ENCODE data around the gene SMAP1. TPM values are rescaled to one million over a fixed set of nuclear protein-coding genes. Genes with fewer than 3 reads are reported as not detected.

SMAP1 gene
- total and polyA plus RNA-seq, 11 donors: 10.9 to 35.1 (median 29.9) TPM

- Histone ChIP-seq H3K4me3 (no peak overlapping the region), H3K36me3 (no peaks in the 10 kb centered on the region), H3K4me1 (peaks cover 0 to 31% (median 12%) of the 10 kb centered on the region in 12 donors), H3K27me3 (no peaks in the 10 kb centered on the region), H3K9me3 (no peaks in the 10 kb centered on the region), H3K27ac (peak overlapping the region in 10 of 12 donors; percentile 17 to 78 (median 64))
- ATAC-seq (peak in 3 of 4 donors; percentile 1 to 5 (median 2)), DNase-seq (peak in 1 of 5 donors; percentile 29)
- TF ChIP-seq POLR2A (IDR thresholded peaks at IDR 0.05) (no peak), CTCF (IDR thresholded peaks at IDR 0.05) (no peak)
- intact Hi-C loops (cut with DNase I): loop anchor here in 4 of 10 donors (10.0 kb wide), 2 partner anchors 99 to 249 kb away; partner anchors contain the start of genes FAM135A (in 3 of the 4) and SDHAF4 (in 1 of the 4)
- 64 to 71% (median 69%) methylated on average over 5 to 6 of the region's 6 CpGs for WGBS, 4 donors
Observed at GRCh38 chr6:70663881-70664466, 3.7 kb upstream of the SMAP1 start.

- Histone ChIP-seq H3K27ac (peak overlapping the region in 10 of 12 donors; percentile 88 to 99 (median 95)), H3K4me1 (peaks cover 0 to 51% (median 28%) of the 10 kb centered on the region in 12 donors), H3K36me3 (no peaks in the 10 kb centered on the region), H3K27me3 (no peaks in the 10 kb centered on the region), H3K9me3 (no peaks in the 10 kb centered on the region), H3K4me3 (peak overlapping the region in 5 of 12 donors; percentile 78 to 98 (median 96))
- TF ChIP-seq CTCF (IDR thresholded peaks at IDR 0.05) (no peak), POLR2A (IDR thresholded peaks at IDR 0.05) (no peak)
- DNase-seq (no peak), ATAC-seq (no peak)
- 89 to 94% (median 92%) methylated on average over 6 of the region's 6 CpGs for WGBS, 4 donors
- intact Hi-C loops (cut with DNase I): loop anchor here in 7 of 10 donors (2.0 to 10.0 kb wide), 5 partner anchors 99 to 254 kb away; partner anchors contain the start of genes SDHAF4 (in 5 of the 7) and FAM135A (in 4 of the 7)
Observed at GRCh38 chr6:70666706-70667105, 977 bp upstream of the SMAP1 start.

- WGBS, 4 donors: 8 to 13% (median 9%) methylated on average over 10 to 15 of the region's 15 CpGs
- no peaks in the 10 kb centered on the region for H3K27me3 ChIP-seq
- no peak for ATAC-seq
- H3K4me1 ChIP-seq: peaks cover 0 to 55% (median 31%) of the 10 kb centered on the region in 12 donors
- H3K9me3 ChIP-seq: no peaks in the 10 kb centered on the region
- H3K27ac ChIP-seq: peak overlapping the region; percentile 84 to 99 (median 95)
- H3K4me3 ChIP-seq: peak overlapping the region in 11 of 12 donors; percentile 68 to 98 (median 93)
- H3K36me3 ChIP-seq: no peaks in the 10 kb centered on the region
- intact Hi-C loops (cut with DNase I): loop anchor here in 7 of 10 donors (2.0 to 10.0 kb wide), 5 partner anchors 100 to 255 kb away; partner anchors contain the start of genes SDHAF4 (in 5 of the 7) and FAM135A (in 4 of the 7)
- TF ChIP-seq CTCF (IDR thresholded peaks at IDR 0.05) (no peak), POLR2A (IDR thresholded peaks at IDR 0.05) (no peak)
- DNase-seq: no peak
Observed at GRCh38 chr6:70667256-70667710, 400 bp upstream of the SMAP1 start.

GRCh38 chr6:70668499-70668812 lies 773 bp downstream of the SMAP1 start:
- 0 to 3% (median 1%) methylated on average over 7 to 8 of the region's 8 CpGs for WGBS, 4 donors
- H3K36me3 ChIP-seq: no peaks in the 10 kb centered on the region
- no peaks in the 10 kb centered on the region for H3K27me3 ChIP-seq
- no peaks in the 10 kb centered on the region for H3K9me3 ChIP-seq
- H3K4me1 ChIP-seq: peaks cover 0 to 65% (median 41%) of the 10 kb centered on the region in 12 donors
- no peak for DNase-seq
- H3K27ac ChIP-seq: peak overlapping the region; percentile 84 to 99 (median 95)
- ATAC-seq: peak in 2 of 4 donors; percentile 49 to 67
- TF ChIP-seq POLR2A (IDR thresholded peaks at IDR 0.05): no peak
- no peak for TF ChIP-seq CTCF (IDR thresholded peaks at IDR 0.05)
- intact Hi-C loops (cut with DNase I): loop anchor here in 7 of 10 donors (2.0 to 10.0 kb wide), 5 partner anchors 18 to 256 kb away; partner anchors contain the start of genes FAM135A (in 4 of the 7) and SDHAF4 (in 4 of the 7)
- H3K4me3 ChIP-seq: peak overlapping the region; percentile 68 to 98 (median 92)

All from heart left ventricle (tissue), 16 donors.